Activated gamma-delta T cell treated with Interleukin-2 at 50 U/mL for 16 hours (primary cell): Measurements from ENCODE around the gene DMAC2L.
"Not testable (repeated sequence)": the region's sequence is repeated elsewhere in the genome, so short reads cannot be mapped to it uniquely, and the experiment has no call there.

Experiments
- DNase-seq: peaks from one replicate; pipeline ENCODE4 v3.0.0-alpha.2; 2020

Gene DMAC2L

DNA sequence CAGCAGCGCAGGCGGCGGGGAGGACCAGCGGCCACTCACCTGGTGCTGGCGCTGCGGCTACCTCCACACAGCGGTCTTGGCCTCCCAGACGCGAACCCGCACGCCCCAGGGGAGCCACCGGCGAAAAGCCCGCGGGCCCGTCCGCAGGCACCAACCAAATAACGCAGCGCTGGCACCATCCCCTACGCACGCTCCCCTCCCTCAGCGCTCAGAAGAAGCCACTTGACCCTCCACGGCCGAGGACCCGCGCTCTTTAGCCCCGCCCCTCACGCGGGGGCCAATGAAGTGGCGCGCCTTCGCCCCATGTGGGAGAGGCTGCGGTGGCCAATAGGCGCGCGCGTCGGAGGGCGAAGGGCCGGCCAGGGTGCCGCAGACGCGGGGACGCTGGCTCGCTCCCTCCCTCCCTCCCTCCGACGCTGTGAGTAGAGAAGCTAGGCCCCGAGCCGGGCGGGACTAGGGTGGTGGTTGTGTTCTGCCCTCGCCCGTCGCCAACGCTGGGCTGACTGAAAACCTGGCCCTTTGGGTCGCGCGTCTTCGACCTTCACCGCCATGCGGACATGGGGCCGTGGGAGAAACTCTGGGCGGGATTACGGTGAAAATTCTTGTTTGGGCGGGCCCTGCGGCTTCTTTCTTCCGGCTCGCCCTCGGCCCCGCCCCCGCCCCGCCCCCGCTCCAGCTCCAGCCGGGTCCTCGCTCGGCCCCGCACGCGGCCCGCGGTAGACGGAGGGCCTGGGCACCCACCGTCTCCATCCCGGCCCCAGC is at the start of gene DMAC2L, which contains the start of gene L2HGDH:
DMAC2L (plus strand) TSS at position 353 of the 762 bp plus-strand sequence. CDS start 9,164 bp downstream, outside the sequence.
L2HGDH (minus strand) TSS at position 258 of the 762 bp plus-strand sequence; CDS start at position 179, 79 bp downstream.
- peak; percentile 86 for DNase-seq

GRCh38 chr14:50262865-50263264 is 49.3 kb upstream of the DMAC2L start:
- DNase-seq: no peak

GRCh38 chr14:50263321-50263720 is 48.8 kb upstream of the DMAC2L start:
- no peak for DNase-seq

DNA sequence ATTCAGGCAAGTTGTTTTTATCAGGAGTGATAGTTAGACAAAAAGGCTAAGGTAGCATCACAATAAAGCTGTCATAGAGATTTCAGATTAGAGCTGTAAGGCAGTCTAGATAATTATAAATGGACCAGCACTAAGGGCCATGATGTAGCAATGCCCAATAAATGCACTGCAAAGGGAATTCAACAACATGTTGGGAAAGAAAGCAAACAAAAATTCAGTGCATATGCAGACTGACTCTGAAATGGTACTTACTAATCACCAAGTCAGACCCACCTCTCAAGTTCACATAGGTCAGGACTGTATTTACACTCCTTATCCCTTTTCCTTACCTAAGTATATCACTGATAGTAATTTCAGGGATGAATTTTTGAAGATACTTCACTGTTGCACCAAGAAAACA is 47.1 kb upstream of the DMAC2L start:
- no peak for DNase-seq

- DNase-seq: no peak
These were observed 41.2 kb upstream of the DMAC2L start for GRCh38 chr14:50270932-50271331.

DNA sequence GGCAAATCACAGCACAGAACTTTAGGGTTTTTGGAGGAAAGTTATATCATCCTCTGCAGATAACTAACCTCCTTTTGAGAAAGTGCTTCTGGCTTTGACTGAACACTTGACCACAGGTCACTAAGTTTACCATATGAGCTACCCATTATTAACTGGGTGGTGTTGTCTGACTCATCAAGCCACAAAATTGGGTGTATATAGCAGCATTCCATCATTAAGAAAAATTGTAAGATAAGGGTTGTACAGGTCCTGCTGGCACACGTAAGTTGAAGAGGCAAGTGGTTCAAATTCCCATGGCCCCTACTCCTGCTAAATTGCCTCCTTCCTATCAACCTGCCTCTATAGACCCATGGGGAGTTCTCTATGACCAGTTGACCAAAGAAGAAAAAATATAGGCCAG is 39.6 kb upstream of the DMAC2L start:
- no peak for DNase-seq

- DNase-seq: no peak
These were observed 26.3 kb upstream of the DMAC2L start for GRCh38 chr14:50285861-50286260.

GRCh38 chr14:50288146-50288545 is 24.0 kb upstream of the DMAC2L start:
- DNase-seq: no peak

- no peak for DNase-seq
These were observed 21.8 kb upstream of the DMAC2L start for GRCh38 chr14:50290306-50290705.

GRCh38 chr14:50299585-50299984 is 12.5 kb upstream of the DMAC2L start:
- no peak for DNase-seq

DNA sequence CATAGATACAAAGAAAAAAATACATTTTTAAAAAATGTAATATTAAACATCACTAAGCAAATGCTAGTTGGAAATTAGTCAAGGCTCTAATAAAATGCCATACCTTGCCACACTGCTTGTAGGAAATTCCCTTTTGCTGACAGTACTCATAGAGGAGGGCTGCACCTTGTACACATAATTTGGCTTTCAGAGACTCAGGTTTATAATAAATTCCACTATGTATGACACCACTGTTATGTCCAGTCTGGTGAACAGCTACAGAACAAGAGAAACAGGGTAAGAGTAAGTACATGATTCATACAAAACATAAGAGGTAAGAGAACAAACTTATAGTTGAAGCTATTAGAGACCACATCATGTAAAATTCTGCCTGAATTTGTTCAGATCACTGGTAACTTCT is 10.2 kb upstream of the DMAC2L start:
- DNase-seq: no peak

GRCh38 chr14:50303744-50304471 is 8.2 kb upstream of the DMAC2L start:
- no peak for DNase-seq

DNA sequence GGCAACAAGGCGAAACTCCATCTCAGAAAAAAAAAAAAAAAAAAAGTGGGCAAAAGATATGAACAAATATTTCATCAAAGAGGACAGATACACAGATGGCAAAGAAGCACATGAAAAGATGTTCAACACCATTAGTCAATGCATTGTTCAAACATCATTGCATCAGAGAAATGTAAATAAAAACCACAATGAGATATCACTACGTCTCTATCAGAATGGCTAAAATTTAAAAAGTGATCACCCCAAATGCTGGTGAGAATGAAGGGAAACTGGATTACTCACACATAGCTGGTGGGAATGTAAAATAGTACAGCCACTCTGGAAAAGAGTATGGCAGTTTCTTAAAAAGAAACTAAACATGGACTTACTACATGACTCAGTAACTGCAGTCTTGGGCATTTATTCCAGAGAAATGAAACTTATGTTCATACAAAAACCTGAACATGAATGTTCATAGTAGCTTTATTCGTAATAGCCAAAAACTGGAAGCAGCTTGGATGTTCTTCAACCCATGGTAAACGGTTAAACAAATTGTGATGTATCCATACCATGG is 3.7 kb upstream of the DMAC2L start:
- DNase-seq: no peak

DNA sequence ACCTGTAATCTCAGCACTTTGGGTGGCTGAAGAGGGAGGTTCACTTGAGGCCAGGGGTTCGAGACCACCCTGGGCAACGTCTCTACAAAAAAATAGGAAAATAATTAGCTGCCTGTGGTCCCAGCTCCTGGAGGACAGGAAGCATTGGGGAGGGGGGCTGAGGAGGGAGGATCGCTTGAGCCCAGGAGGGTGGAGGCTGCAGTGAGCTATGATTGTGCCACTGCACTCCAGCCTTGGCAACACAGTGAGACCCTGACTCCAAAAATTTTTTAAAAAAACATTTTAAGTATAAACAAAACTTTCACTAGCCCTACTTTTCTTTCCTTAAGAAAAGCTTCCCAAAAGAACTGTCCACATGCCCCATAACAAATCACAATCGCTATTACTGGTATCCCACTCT is 1.7 kb upstream of the DMAC2L start:
- no peak for DNase-seq

DNA sequence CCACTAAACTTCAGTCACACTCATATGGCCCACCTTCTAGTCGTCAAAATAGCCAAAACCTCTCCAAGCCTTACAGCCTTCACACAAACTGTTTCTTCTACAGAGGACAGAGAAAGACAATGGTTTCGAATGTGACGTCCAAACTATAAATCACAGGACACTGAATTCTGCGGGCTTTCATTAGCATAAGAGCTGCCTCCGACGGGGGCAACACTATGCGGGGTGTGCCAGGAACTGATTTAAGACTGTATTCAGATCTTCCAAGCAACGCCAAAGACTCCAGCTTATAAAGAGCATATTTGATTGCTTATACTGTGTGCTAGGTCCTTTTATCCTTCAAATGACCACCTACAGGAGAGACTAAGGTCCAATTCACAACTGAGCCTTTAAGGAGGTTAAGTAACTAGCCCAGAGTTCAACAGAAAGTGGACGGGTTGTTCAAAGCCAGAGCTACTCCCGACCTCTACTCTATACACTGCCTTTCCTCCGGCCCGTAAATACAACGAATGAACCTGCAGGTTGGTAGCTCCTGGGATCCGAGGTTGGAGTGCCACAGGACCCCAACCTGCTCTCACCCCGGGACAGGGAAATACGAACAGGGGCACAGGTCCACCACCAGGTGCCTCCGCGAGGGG is 670 bp upstream of the DMAC2L start:
- DNase-seq: no peak

- no peak for DNase-seq
These were observed 570 bp downstream of the DMAC2L start for GRCh38 chr14:50312734-50313054.

- not testable (repeated sequence) for DNase-seq
These were observed 2.0 kb downstream of the DMAC2L start for GRCh38 chr14:50314098-50314497.

DNA sequence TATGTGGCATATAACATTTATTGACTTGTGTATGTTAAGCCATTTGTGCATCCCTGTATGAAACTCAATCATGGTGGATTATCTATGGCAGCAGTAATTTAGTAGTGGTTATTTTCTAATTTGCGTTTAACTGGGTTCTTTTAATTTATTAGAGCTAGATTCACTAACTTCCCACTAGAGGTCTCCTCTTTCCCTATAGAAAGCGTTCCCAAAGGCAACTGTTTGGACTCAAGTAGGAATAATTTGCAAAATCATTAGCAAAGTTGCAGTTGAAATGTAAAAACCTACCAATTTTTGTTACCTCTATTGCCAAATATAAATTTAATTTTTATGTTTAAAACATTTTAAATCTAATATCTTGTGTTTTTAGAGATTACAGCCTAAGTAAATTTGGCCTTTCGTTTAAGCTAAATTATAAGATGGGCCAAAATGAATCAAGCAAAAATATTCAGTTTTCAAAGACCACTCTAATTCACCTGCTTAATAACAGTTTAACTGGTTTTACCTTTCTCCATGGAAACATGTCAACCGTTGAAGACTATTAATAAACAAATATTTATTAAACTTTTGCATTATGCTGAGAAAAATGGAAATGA is 6.0 kb downstream of the DMAC2L start:
- no peak for DNase-seq

GRCh38 chr14:50319293-50319692 is 7.2 kb downstream of the DMAC2L start:
- no peak for DNase-seq

GRCh38 chr14:50319721-50320120 is 7.6 kb downstream of the DMAC2L start:
- no peak for DNase-seq

GRCh38 chr14:50320283-50320682 is 8.2 kb downstream of the DMAC2L start:
- DNase-seq: no peak

DNA sequence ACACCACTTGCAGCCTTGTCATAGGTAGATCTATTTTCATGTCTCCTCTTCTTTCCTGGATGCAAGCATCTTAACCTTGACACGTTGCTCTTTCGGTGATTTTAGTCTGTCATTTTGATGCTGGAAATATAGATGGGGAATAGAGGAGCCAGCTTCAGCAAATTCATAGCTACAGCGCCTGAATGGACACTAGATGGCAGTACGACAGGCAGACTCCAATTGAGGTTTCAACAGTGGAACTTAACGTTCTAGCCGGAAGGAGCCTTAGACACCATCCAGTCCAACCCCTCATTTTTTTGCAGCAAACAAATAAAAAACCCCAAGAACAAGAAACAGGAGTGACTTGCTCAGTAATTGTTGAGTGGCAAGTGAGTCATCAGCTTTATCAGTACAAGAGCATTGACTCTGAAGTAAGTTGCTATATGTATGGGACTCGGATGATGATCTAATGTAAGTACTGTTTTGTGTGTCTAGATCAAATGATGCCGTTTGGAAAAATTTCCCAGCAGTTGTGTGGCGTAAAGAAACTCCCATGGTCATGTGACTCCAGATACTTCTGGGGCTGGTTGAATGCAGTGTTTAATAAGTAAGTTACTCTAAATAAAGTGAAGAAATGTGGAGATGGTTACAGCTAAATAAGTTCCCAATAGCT is 9.0 kb downstream of the DMAC2L start:
- DNase-seq: peak; percentile 70

- no peak for DNase-seq
These were observed 19.5 kb downstream of the DMAC2L start for GRCh38 chr14:50331596-50331995.
